ENCODE results near the gene KLHL17.
"Not testable (repeated sequence)": the region's sequence is repeated elsewhere in the genome, so short reads cannot be mapped to it uniquely, and the experiment has no call there.

The KLHL17 gene

GRCh38 chr1:966135-966703, 5.8 kb downstream of the KLHL17 start, which contains the start of gene PLEKHN1:
Gene PLEKHN1, plus strand, starts transcription at chr1:966482. Its CDS starts 50 bp downstream, at chr1:966532.
- in situ Hi-C loops (cut with MboI; ENCODE audit: low sequenced_read_pairs) = no loop called here

- in situ Hi-C loops (cut with MboI; ENCODE audit: low sequenced_read_pairs) = no loop called here
Observed at GRCh38 chr1:966704-967300, 6.4 kb downstream of the KLHL17 start.

GRCh38 chr1:967466-968343, 7.3 kb downstream of the KLHL17 start:
- in situ Hi-C loops (cut with MboI; ENCODE audit: low sequenced_read_pairs) = no loop called here

GRCh38 chr1:969260-969855, 9.0 kb downstream of the KLHL17 start:
- in situ Hi-C loops (cut with MboI; ENCODE audit: low sequenced_read_pairs) = no loop called here

- in situ Hi-C loops (cut with MboI; ENCODE audit: low sequenced_read_pairs) = no loop called here
Observed at GRCh38 chr1:970242-970972, 10.0 kb downstream of the KLHL17 start.

GRCh38 chr1:970973-971730, 10.8 kb downstream of the KLHL17 start:
- in situ Hi-C loops (cut with MboI; ENCODE audit: low sequenced_read_pairs) = no loop called here

- in situ Hi-C loops (cut with MboI; ENCODE audit: low sequenced_read_pairs) = no loop called here
Observed at GRCh38 chr1:971751-972506, 11.5 kb downstream of the KLHL17 start.

GRCh38 chr1:972726-973458, 12.5 kb downstream of the KLHL17 start:
- in situ Hi-C loops (cut with MboI; ENCODE audit: low sequenced_read_pairs) = no loop called here

GRCh38 chr1:973459-974292, 13.3 kb downstream of the KLHL17 start:
- in situ Hi-C loops (cut with MboI; ENCODE audit: low sequenced_read_pairs) = no loop called here

GRCh38 chr1:974293-974640, 13.9 kb downstream of the KLHL17 start:
- in situ Hi-C loops (cut with MboI; ENCODE audit: low sequenced_read_pairs) = no loop called here

- in situ Hi-C loops (cut with MboI; ENCODE audit: low sequenced_read_pairs) = no loop called here
Observed at GRCh38 chr1:974687-975328, 14.4 kb downstream of the KLHL17 start.

- in situ Hi-C loops (cut with MboI; ENCODE audit: low sequenced_read_pairs) = no loop called here
Observed at GRCh38 chr1:975365-975764, 15.0 kb downstream of the KLHL17 start.

- in situ Hi-C loops (cut with MboI; ENCODE audit: low sequenced_read_pairs) = no loop called here
Observed at GRCh38 chr1:975896-976683, 15.7 kb downstream of the KLHL17 start.

- in situ Hi-C loops (cut with MboI; ENCODE audit: low sequenced_read_pairs) = not testable (repeated sequence)
Observed at GRCh38 chr1:976791-977190, 16.4 kb downstream of the KLHL17 start.

GRCh38 chr1:978069-978834, 17.9 kb downstream of the KLHL17 start:
- in situ Hi-C loops (cut with MboI; ENCODE audit: low sequenced_read_pairs) = no loop called here

All from HL-60/S4 treated with retinoic acid at 250 ng/mL for 4 days and 3 days (cell line).